Ovary (tissue), 9 donors: Measurements from ENCODE around the gene P2RY14. TPM values are rescaled to one million over a fixed set of nuclear protein-coding genes. Genes with fewer than 3 reads are reported as not detected.

Source experiments
- DNase-seq, 5 donors: peaks; one replicate each; pipeline ENCODE4 v3.0.0-alpha.2; 2019 to 2020
- H3K27ac ChIP-seq, 2 donors: fragments of 200-600 bp; one replicate each; pipeline versions ENCODE4 v1.5.1 to v1.8.0; 2019 to 2022
- H3K27me3 ChIP-seq: fragments of 200-600 bp; one replicate; pipeline ENCODE4 v1.8.0; 2022
- H3K36me3 ChIP-seq: fragments of 200-600 bp; sonication (generic); one replicate; pipeline ENCODE4 v1.5.1; 2019
- H3K4me1 ChIP-seq: one replicate; pipeline ENCODE4 v1.8.1; 2013; ENCODE audit warnings: mild to moderate bottlenecking, moderate library complexity; ENCODE audit not compliant: insufficient read depth
- H3K4me3 ChIP-seq: fragments of 200-600 bp; sonication (generic); one replicate; pipeline ENCODE4 v1.5.1; 2017
- H3K9me3 ChIP-seq, 2 donors: fragments of 200-600 bp in 1 of 2; sonication (generic) in 1 of 2; one replicate each; pipeline versions ENCODE4 v1.5.1 to v1.8.1; 2013 to 2019; ENCODE audit warnings: mild to moderate bottlenecking in 1 of 2, moderate library complexity in 1 of 2
- CTCF ChIP-seq, 3 donors: fragments of 450-650 bp in 2 of 3; fragments of 200-600 bp in 1 of 3; IDR thresholded peaks; one replicate each; pipeline versions ENCODE4 v1.5.1 to v1.8.0; 2016 to 2022; ENCODE audit warnings: antibody characterized with exemption in 3 of 3, mild to moderate bottlenecking in 1 of 3
- EP300 ChIP-seq: sonication (generic); formaldehyde crosslinking; IDR thresholded peaks from one replicate; pipeline ENCODE4 v1.6.1; 2017; ENCODE audit warnings: antibody characterized with exemption
- POLR2A ChIP-seq: fragments of 450-650 bp; IDR thresholded peaks from one replicate; pipeline ENCODE4 v1.6.1; 2017; ENCODE audit warnings: antibody characterized with exemption, mild to moderate bottlenecking, moderate library complexity
- WGBS, 3 donors: extraction: QIAGEN DNeasy Blood & Tissue Kit in 1 of 3; methylation state at CpG; one replicate each; pipeline versions ENCODE4 v1.1.5 to v1.1.7; 2013 to 2017; 5-methylcytosine and 5-hydroxymethylcytosine counted together
- intact Hi-C, 4 donors: fragments of 100-400 bp; cut with DNase I; formaldehyde crosslinking; loops; one replicate each; pipeline versions ENCODE4 v1.11.0 to v1.15.1; 2022 to 2023
- polyA plus RNA-seq, 2 donors: library from polyadenylated mRNA; stranded (reverse); fragments of 200-250 nt in 1 of 2; fragments of 350-450 nt in 1 of 2; fragmentation: Illumina TruSeq in 1 of 2; extraction: RNeasy Lipid Tissue Mini Kit (QIAGEN cat#74804) in 1 of 2; gene quantifications; one replicate each; pipeline ENCODE4 v1.2.3, GENCODE V29; 2013 to 2014
- total RNA-seq, 7 donors: library from RNA; depleted of rRNA in 2 of 7; stranded (reverse); fragments of >200 nt in 2 of 7; fragmentation: NEBNext Ultra II Directional in 3 of 7; extraction: Animal tissue kit (Norgen Biotek cat#: 25700) in 3 of 7; gene quantifications; one replicate each; pipeline versions ENCODE4 v1.1.0 to v1.2.4, GENCODE V29; 2016 to 2023
- donor health status: DM: no; HTN: no; CAD: no; lungs with moderate emphysema.
- donor health status: DM: no; HTN: no; CAD: no.
- donor health status: Bipolar disorder and iron deficiency.
- donor health status: DM: yes; HTN: yes; CAD: no.
- donor health status: DM: no; HTN: no; CAD: no.
- donor health status: DM: yes; HTN: yes; CAD: no.

The P2RY14 gene
- total and polyA plus RNA-seq, 9 donors, result 0.28 to 2.8 (median 0.70) TPM; not detected in 1

GRCh38 chr3:151267066-151267465 lies 11.3 kb downstream of the P2RY14 start:
- intact Hi-C loops, result no loop called here
- no peak overlapping the region for H3K4me3 ChIP-seq
- DNase-seq, result no peak
- peaks cover 2% of the 10 kb centered on the region for H3K4me1 ChIP-seq
- H3K36me3 ChIP-seq, result no peaks in the 10 kb centered on the region
- H3K27me3 ChIP-seq, result no peaks in the 10 kb centered on the region
- H3K27ac ChIP-seq, result no peak overlapping the region
- WGBS, 3 donors, result 92 to 96% (median 93%) methylated on average over 1 of the region's 1 CpG
- H3K9me3 ChIP-seq, result no peaks in the 10 kb centered on the region
- TF ChIP-seq EP300 (no peak), POLR2A (no peak), CTCF (IDR thresholded peaks at IDR 0.05) (no peak)

- DNase-seq, result no peak
- no peaks in the 10 kb centered on the region for H3K36me3 ChIP-seq
- H3K27me3 ChIP-seq, result no peaks in the 10 kb centered on the region
- TF ChIP-seq EP300, result no peak
- TF ChIP-seq CTCF (IDR thresholded peaks at IDR 0.05), result no peak
- TF ChIP-seq POLR2A, result no peak
- no peak overlapping the region for H3K4me3 ChIP-seq
- H3K27ac ChIP-seq, result no peak overlapping the region
- no peaks in the 10 kb centered on the region for H3K9me3 ChIP-seq
- H3K4me1 ChIP-seq, result peaks cover 2% of the 10 kb centered on the region
- WGBS, 3 donors, result 74 to 95% (median 93%) methylated on average over 5 of the region's 5 CpGs
- intact Hi-C loops, result no loop called here
Measured at GRCh38 chr3:151265866-151266265, 12.5 kb downstream of the P2RY14 start.

GRCh38 chr3:151265166-151265565 lies 13.2 kb downstream of the P2RY14 start:
- no peak for DNase-seq

GRCh38 chr3:151264605-151265004 lies 13.7 kb downstream of the P2RY14 start:
- no peak overlapping the region for H3K4me3 ChIP-seq
- H3K27me3 ChIP-seq, result no peaks in the 10 kb centered on the region
- no peaks in the 10 kb centered on the region for H3K36me3 ChIP-seq
- intact Hi-C loops, result no loop called here
- no peak overlapping the region for H3K27ac ChIP-seq
- no peak for DNase-seq
- peaks cover 2% of the 10 kb centered on the region for H3K4me1 ChIP-seq
- no peak for TF ChIP-seq EP300
- TF ChIP-seq CTCF (IDR thresholded peaks at IDR 0.05), result no peak
- no peak for TF ChIP-seq POLR2A
- no peaks in the 10 kb centered on the region for H3K9me3 ChIP-seq
- 68 to 90% (median 80%) methylated on average over 1 of the region's 1 CpG for WGBS, 3 donors

More at GRCh38 chr3:151265166-151265565, 13.2 kb downstream of the P2RY14 start:
- no peaks in the 10 kb centered on the region for H3K9me3 ChIP-seq
- no peaks in the 10 kb centered on the region for H3K27me3 ChIP-seq
- WGBS, 3 donors, result 89 to 90% (median 90%) methylated on average over 5 of the region's 5 CpGs
- H3K4me1 ChIP-seq, result peaks cover 2% of the 10 kb centered on the region
- no peak overlapping the region for H3K27ac ChIP-seq
- TF ChIP-seq EP300 (no peak), CTCF (IDR thresholded peaks at IDR 0.05) (no peak), POLR2A (no peak)
- H3K4me3 ChIP-seq, result no peak overlapping the region
- intact Hi-C loops, result no loop called here
- no peaks in the 10 kb centered on the region for H3K36me3 ChIP-seq
